ENCODE measurements around the gene BANF1. TPM values are rescaled to one million over a fixed set of nuclear protein-coding genes. Genes with fewer than 3 reads are reported as not detected.

Gene BANF1
- total RNA-seq, 1 donor from 2014 or later, result 54.5 TPM

- Histone ChIP-seq H3K36me3 (no peaks in the 10 kb centered on the region), H3K27ac (no peak overlapping the region), H3K27me3 (no peaks in the 10 kb centered on the region), H3K4me1 (no peaks in the 10 kb centered on the region), H3K4me3 (no peak overlapping the region), H3K9me3 (no peaks in the 10 kb centered on the region)
- DNase-seq (ENCODE audit: extremely low spot score in 2 of 2), result no peak
- no peak for TF ChIP-seq CTCF (IDR thresholded peaks at IDR 0.05)
- TF ChIP-seq POLR2A (IDR thresholded peaks at IDR 0.05), result no peak
- TF ChIP-seq POLR2AphosphoS5 (IDR thresholded peaks at IDR 0.05; ENCODE audit: insufficient read depth in 1 of 2, low read depth in 1 of 2), result no peak
- intact Hi-C loops (cut with DNase I), result no loop called here
Observed at GRCh38 chr11:66037327-66037726, 35.0 kb downstream of the BANF1 start.

GRCh38 chr11:66039765-66040164, 37.5 kb downstream of the BANF1 start:
- Histone ChIP-seq H3K9me3 (no peaks in the 10 kb centered on the region), H3K36me3 (no peaks in the 10 kb centered on the region), H3K4me3 (no peak overlapping the region), H3K27ac (no peak overlapping the region), H3K27me3 (no peaks in the 10 kb centered on the region), H3K4me1 (no peaks in the 10 kb centered on the region)
- TF ChIP-seq CTCF (IDR thresholded peaks at IDR 0.05) (no peak), POLR2A (IDR thresholded peaks at IDR 0.05) (no peak), POLR2AphosphoS5 (IDR thresholded peaks at IDR 0.05; ENCODE audit: insufficient read depth in 1 of 2, low read depth in 1 of 2) (no peak)
- intact Hi-C loops (cut with DNase I), result no loop called here
- DNase-seq (ENCODE audit: extremely low spot score in 2 of 2), result no peak

DNA sequence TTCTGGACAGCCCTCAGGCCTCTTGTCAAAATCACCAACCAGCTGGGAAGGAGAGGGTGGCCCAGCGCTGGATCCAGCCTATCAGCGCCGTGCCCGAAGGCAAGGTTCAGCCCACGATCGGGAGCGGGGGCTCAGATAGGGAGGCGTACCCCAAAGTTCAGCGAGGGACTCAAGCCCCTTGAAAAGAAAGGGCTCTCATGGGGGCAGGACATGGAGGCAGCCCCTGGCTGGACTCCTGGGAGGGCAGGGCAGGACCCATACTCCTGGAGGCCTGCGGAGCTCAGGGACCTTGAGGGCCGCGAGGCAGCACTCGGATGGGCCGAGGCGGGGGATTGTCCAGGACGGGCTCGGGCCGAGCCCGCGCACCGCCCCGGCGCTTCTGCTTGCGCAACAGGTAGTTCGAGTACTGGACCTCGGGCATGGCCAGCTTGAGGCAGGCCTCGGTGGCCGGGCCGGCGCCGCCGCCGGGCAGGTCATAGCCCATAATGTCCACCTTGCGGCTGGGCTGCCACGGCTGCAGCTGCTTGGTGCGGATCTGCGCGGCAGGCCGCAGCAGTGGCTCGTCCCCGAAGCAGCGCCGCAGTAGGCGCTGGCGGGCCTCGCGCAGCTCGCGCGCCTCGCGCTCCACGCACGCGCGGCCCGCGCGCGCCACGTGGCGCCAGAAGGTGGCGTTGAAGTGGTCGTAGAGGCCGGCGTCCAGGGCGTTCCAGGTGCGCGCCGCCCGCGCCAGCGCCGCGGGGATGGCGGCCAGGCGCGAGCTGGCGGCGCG, 40.1 kb downstream of the BANF1 start:
- Histone ChIP-seq H3K4me1 (peaks cover 4% of the 10 kb centered on the region), H3K27ac (no peak overlapping the region), H3K36me3 (no peaks in the 10 kb centered on the region), H3K4me3 (no peak overlapping the region), H3K27me3 (no peaks in the 10 kb centered on the region), H3K9me3 (no peaks in the 10 kb centered on the region)
- no peak for DNase-seq (ENCODE audit: extremely low spot score in 2 of 2)
- intact Hi-C loops (cut with DNase I), result no loop called here
- TF ChIP-seq POLR2A (IDR thresholded peaks at IDR 0.05) (no peak), CTCF (IDR thresholded peaks at IDR 0.05) (no peak)

DNA sequence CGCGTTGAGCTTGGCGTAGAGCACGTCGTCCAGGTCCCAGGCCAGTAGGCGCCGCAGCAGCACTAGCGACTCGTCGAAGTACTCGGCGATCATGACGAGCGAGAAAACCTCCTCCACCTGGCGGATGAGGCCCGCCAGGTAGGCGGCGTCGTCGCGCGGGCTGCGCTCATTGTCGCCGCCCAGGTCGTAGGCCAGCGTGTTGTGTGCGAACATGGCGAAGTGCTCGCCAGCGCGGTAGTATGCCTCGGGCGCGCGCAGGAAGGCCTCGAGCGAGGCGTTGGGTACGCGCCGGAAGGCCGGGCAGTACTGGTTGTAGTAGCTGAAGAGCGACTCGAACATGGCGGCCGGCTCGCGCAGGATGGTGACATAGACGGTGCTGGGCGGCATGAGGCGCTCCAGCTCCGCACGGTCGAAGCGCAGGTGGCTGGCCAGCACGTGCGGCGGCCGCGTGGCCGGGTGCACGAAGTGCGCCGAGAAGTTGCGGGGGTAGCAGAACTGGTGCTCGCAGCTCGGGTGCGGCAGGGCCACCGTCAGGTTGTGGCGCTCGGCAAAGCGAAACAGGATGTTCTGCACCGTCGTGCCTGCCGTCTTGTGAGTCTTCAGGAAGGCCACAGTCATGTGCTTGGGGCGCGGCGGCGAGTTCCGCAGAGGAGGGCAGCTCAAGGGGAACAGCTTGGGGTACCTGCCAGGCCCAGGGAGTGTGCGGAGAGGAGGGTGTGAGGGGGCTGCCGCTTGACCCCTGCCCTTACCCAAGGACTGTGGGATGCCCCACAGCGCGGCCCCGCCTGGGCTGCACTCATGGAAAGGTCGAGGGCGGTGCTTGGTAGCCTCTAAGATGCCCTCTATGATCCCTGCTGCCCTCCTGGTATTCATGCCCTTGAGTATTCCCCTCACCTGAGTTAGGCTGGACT, 40.9 kb downstream of the BANF1 start:
- no peak overlapping the region for H3K4me3 ChIP-seq
- peaks cover 4% of the 10 kb centered on the region for H3K4me1 ChIP-seq
- TF ChIP-seq CTCF (IDR thresholded peaks at IDR 0.05) (no peak), POLR2AphosphoS5 (IDR thresholded peaks at IDR 0.05; ENCODE audit: insufficient read depth in 1 of 2, low read depth in 1 of 2) (no peak), POLR2A (IDR thresholded peaks at IDR 0.05) (no peak)
- H3K27ac ChIP-seq, result no peak overlapping the region
- DNase-seq (ENCODE audit: extremely low spot score in 2 of 2), result no peak
- no peaks in the 10 kb centered on the region for H3K36me3 ChIP-seq
- no peaks in the 10 kb centered on the region for H3K27me3 ChIP-seq
- no peaks in the 10 kb centered on the region for H3K9me3 ChIP-seq
- intact Hi-C loops (cut with DNase I), result no loop called here

- no peaks in the 10 kb centered on the region for H3K36me3 ChIP-seq
- H3K4me3 ChIP-seq, result no peak overlapping the region
- H3K4me1 ChIP-seq, result peaks cover 4% of the 10 kb centered on the region
- TF ChIP-seq POLR2AphosphoS5 (IDR thresholded peaks at IDR 0.05; ENCODE audit: insufficient read depth in 1 of 2, low read depth in 1 of 2), result no peak
- no peak for TF ChIP-seq POLR2A (IDR thresholded peaks at IDR 0.05)
- no peak for TF ChIP-seq CTCF (IDR thresholded peaks at IDR 0.05)
- intact Hi-C loops (cut with DNase I), result no loop called here
- H3K27ac ChIP-seq, result no peak overlapping the region
- no peaks in the 10 kb centered on the region for H3K27me3 ChIP-seq
- H3K9me3 ChIP-seq, result no peaks in the 10 kb centered on the region
- no peak for DNase-seq (ENCODE audit: extremely low spot score in 2 of 2)
Observed at GRCh38 chr11:66044757-66045156, 42.5 kb downstream of the BANF1 start.
